ENCODE measurements around the gene UBTF.

GRCh38 chr17:44170499-44171201 lies 48.8 kb downstream of the UBTF start, which contains the start of gene ASB16:
- TF ChIP-seq POLR2A (IDR thresholded peaks at IDR 0.05; ENCODE audit: low read depth, low read length) (no peak), TAF1 (IDR thresholded peaks at IDR 0.05; ENCODE audit: borderline replicate concordance, low read depth, low read length) (no peak)
